ENCODE results near the gene PALLD.

GRCh38 chr4:168643111-168643795, 146.4 kb downstream of the PALLD start:
- no peak for TF ChIP-seq EZH2phosphoT487 (IDR thresholded peaks at IDR 0.05; ENCODE audit: insufficient read depth, low read depth)
- TF ChIP-seq EZH2 (IDR thresholded peaks at IDR 0.05; ENCODE audit: insufficient read depth, poor library complexity, severe bottlenecking), result no peak

Measured in GM23248 (cell line).